Measurements from ENCODE around the gene BICD2. TPM values are rescaled to one million over a fixed set of nuclear protein-coding genes. Genes with fewer than 3 reads are reported as not detected.

The BICD2 gene
- total and polyA plus RNA-seq, 2 of the 8 experiments (the other 6 are each of a cell fraction or from before 2014, with no cell fraction given) = 6.6 to 22.8 TPM

DNA sequence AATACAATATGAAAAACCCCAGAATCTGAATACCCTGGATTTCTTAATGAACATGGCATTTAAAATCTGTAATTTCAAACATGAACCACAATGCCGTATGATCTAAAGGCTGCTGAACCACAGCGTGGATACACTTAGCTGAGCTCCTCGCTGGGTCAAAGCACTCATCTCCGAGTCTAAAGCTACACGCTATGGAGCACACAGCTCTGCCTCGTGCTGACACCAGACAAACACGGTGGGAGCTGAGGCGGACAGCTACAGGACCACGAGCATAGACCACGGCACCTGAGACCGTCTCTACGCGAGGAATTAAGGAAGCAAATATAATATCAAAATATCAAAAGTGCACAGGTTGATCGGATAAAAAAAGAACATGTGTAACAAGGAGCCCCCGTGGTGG is 51.9 kb downstream of the BICD2 start:
- DNase-seq (ENCODE audit: low read depth in 1 of 2, low spot score in 2 of 2) (no peak), FAIRE-seq (no peak)
- 96% methylated on average over 15 of the region's 15 CpGs; no CpG with 5 or more reads in 1 of the 2 experiments for WGBS, 2 experiments (ENCODE audit: extremely low coverage in 1 of 2, insufficient coverage in 1 of 2, insufficient read length in 1 of 2, insufficient replicate concordance in 2 of 2, low coverage in 1 of 2, low lambda C conversion rate in 2 of 2, missing lambda C conversion rate in 1 of 2)
- POLR2A ChIA-PET (ENCODE audit: partially characterized antibody) = no interaction called here
- CTCF ChIA-PET (ENCODE audit: partially characterized antibody) = interaction anchor here (0.7 to 11.9 kb wide), 4 partner anchors 9 to 78 kb away, joined by 3 to 236 read pairs (median 4); no protein-coding TSS in a partner anchor
- no peaks in the 10 kb centered on the region for H3K4me1 ChIP-seq (replicated peaks in 1 of 4; ENCODE audit: control insufficient read depth in 3 of 4, insufficient read depth in 4 of 4, low read length in 3 of 4)
- H4K5ac ChIP-seq (ENCODE audit: insufficient read length, low read depth, low read length) = no peak overlapping the region
- no peaks in the 10 kb centered on the region for H3K79me2 ChIP-seq (ENCODE audit: control insufficient read depth in 1 of 2, insufficient read depth in 2 of 2, low read length in 2 of 2)
- H4K91ac ChIP-seq (replicated peaks; ENCODE audit: insufficient read length, low read length) = no peak overlapping the region
- no peak overlapping the region for H3K27ac ChIP-seq (ENCODE audit: low read depth, low read length)
- H3K18ac ChIP-seq (ENCODE audit: extremely low read depth, low read length) = no peak overlapping the region
- H3K23me2 ChIP-seq (ENCODE audit: low read depth, low read length) = no peaks in the 10 kb centered on the region
- no peak overlapping the region for H2AFZ ChIP-seq (ENCODE audit: low read length)
- H2BK5ac ChIP-seq (ENCODE audit: low read depth, low read length) = no peak overlapping the region
- H2BK12ac ChIP-seq (ENCODE audit: low read depth, low read length) = no peak overlapping the region
- no peak overlapping the region for H3K9ac ChIP-seq (replicated peaks in 1 of 4; ENCODE audit: extremely low read depth in 1 of 4, low read depth in 3 of 4, low read length in 3 of 4)
- no peak overlapping the region for H2BK15ac ChIP-seq (ENCODE audit: low read length)
- TF ChIP-seq HDAC6 (IDR thresholded peaks at IDR 0.05; ENCODE audit: low read depth, low read length) (no peak), SAP30 (IDR thresholded peaks at IDR 0.05; ENCODE audit: insufficient read depth, insufficient replicate concordance, low read length) (no peak), SUZ12 (IDR thresholded peaks at IDR 0.05; ENCODE audit: low read length) (no peak), SP2 (IDR thresholded peaks at IDR 0.05; ENCODE audit: low read length) (no peak), SIX5 (IDR thresholded peaks at IDR 0.05; ENCODE audit: low read depth, low read length) (no peak), ZNF274 (IDR thresholded peaks at IDR 0.05; ENCODE audit: borderline replicate concordance, extremely low read depth, low read length) (no peak)
- TF ChIP-seq, protein P1, sequence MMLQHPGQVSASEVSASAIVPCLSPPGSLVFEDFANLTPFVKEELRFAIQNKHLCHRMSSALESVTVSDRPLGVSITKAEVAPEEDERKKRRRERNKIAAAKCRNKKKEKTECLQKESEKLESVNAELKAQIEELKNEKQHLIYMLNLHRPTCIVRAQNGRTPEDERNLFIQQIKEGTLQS (IDR thresholded peaks at IDR 0.05; ENCODE audit: insufficient read depth, low read depth, low read length) = no peak
- no peak overlapping the region for H3K56ac ChIP-seq (replicated peaks; ENCODE audit: insufficient read length, low read depth, low read length)
- H3K23ac ChIP-seq (ENCODE audit: insufficient read length) = no peak overlapping the region
- H4K20me1 ChIP-seq (replicated peaks in 1 of 2; ENCODE audit: control insufficient read depth in 1 of 2, insufficient read depth in 2 of 2, low read length in 2 of 2) = peaks cover 4 to 13% of the 10 kb centered on the region in 2 experiments
- no peak overlapping the region for H3K4me2 ChIP-seq (ENCODE audit: insufficient read depth in 1 of 2, low read depth in 2 of 2, low read length in 2 of 2)
- no peak overlapping the region for H3K4me3 ChIP-seq (ENCODE audit: extremely low read depth in 1 of 4, insufficient read depth in 2 of 4, low read depth in 3 of 4, low read length in 4 of 4)
- no peaks in the 10 kb centered on the region for H3K27me3 ChIP-seq (replicated peaks in 1 of 4; ENCODE audit: control insufficient read depth in 3 of 4, extremely low read depth in 1 of 4, insufficient read depth in 3 of 4, low read length in 3 of 4)
- no peak overlapping the region for H3K14ac ChIP-seq (ENCODE audit: insufficient read length)
- no peak overlapping the region for H4K8ac ChIP-seq (ENCODE audit: extremely low read depth, insufficient read depth, low read length)
- no peaks in the 10 kb centered on the region; the same call in 1 of the 2 replicates for H3K79me1 ChIP-seq (ENCODE audit: low read depth, low read length)
- no peak overlapping the region for H2BK20ac ChIP-seq (ENCODE audit: low read length)
- H3K9me3 ChIP-seq (ENCODE audit: insufficient read depth in 2 of 2, low read depth in 1 of 2, low read length in 1 of 2) = no peaks in the 10 kb centered on the region
- no peak overlapping the region for H2AK5ac ChIP-seq (ENCODE audit: low read depth, low read length)
- H3K4ac ChIP-seq (replicated peaks; ENCODE audit: insufficient read length, low read depth, low read length) = no peak overlapping the region
- no peak overlapping the region for H2BK120ac ChIP-seq (replicated peaks; ENCODE audit: low read depth, low read length)
- peaks cover 18 to 31% (median 21%) of the 10 kb centered on the region in 4 experiments for H3K36me3 ChIP-seq (ENCODE audit: control insufficient read depth in 2 of 4, insufficient read depth in 4 of 4, low read length in 3 of 4)

Measured in H1 (cell line).